HTERT RPE-1 (cell line): Measurements from ENCODE around the gene FKBP2.

Experiments
- in situ Hi-C: fragments of 300-500 bp; cut with MboI; formaldehyde crosslinking; loops from 4 replicates; pipeline ENCODE4 v1.14.3; 2020; ENCODE audit warnings: low sequenced_read_pairs

The FKBP2 gene

DNA sequence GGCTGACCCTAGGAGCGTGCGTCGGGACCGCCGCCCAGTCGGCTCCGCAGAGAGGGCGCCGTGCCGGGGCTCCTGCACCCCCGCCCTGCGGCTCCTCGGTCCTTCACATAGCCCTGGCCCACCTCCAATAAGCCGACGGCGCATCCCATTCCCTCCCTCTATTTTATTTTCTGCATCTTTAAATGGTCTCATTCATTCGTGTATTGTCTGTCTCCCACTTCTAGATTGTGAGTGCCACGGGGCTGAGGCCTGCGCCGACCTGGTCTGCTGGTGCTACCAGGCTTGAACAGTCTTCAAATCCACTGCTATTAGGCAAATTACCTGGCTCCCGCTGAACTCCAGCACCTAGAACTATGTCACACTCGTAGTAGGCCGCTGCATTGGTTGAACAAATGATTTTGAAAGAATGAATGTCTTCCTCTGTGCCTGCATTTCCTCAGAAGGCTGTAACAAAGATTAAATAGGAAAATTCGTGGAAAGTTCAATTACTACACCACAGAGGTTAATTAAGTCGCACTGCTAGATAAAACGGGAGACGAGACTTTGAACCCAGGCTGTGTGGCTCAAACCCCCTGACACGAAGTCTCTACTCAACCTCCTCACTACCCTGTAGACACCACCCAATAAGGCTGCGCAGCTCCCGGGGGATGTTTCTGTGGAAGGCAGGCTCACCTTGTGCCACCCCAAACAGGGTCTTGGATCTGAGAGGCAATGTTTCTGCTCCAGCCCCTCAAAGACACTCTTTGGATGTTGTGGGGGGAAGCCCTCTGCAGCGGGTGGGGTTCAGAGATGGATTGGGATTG lies 7.0 kb downstream of the FKBP2 start:
- in situ Hi-C loops = no loop called here

DNA sequence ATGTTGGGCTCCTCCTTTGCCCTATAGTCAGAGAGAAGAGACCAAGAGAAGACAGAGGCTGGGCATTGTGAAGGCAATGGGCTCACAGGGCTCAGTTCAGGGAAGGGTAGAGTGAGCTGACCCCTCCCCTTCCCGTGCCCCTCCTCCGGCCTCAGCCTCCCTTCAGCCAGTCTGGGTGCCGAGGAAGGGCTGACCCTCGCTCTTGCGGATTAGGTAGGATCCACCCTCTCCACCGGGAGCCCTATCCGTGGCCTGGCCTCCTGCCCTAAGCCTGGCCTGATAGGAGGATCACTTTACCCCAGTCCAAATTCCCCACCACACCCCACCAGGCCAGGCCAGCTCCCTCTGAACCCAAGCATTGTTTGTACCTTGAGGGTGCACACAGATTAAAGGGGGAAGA lies 7.7 kb downstream of the FKBP2 start:
- in situ Hi-C loops = no loop called here

DNA sequence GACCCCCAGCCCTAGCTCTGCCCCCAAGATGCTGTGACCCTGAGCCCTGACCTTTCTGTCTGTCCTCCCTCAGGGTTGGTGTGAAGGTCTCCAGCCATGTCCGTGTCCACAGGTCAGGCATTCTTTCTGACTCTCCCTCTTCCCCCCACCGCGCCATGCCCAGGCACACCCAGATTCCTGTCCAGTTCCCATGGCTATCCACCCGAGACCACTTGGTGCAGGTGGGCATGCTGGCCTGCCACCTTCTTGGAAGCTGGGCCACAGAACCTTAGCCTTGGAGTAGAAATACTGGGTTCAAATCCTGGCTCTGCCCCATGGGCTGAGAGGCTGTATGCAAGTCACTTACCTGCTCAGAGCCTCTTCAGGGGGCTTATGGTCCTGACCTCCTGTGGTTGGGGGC lies 8.1 kb downstream of the FKBP2 start:
- in situ Hi-C loops = no loop called here

DNA sequence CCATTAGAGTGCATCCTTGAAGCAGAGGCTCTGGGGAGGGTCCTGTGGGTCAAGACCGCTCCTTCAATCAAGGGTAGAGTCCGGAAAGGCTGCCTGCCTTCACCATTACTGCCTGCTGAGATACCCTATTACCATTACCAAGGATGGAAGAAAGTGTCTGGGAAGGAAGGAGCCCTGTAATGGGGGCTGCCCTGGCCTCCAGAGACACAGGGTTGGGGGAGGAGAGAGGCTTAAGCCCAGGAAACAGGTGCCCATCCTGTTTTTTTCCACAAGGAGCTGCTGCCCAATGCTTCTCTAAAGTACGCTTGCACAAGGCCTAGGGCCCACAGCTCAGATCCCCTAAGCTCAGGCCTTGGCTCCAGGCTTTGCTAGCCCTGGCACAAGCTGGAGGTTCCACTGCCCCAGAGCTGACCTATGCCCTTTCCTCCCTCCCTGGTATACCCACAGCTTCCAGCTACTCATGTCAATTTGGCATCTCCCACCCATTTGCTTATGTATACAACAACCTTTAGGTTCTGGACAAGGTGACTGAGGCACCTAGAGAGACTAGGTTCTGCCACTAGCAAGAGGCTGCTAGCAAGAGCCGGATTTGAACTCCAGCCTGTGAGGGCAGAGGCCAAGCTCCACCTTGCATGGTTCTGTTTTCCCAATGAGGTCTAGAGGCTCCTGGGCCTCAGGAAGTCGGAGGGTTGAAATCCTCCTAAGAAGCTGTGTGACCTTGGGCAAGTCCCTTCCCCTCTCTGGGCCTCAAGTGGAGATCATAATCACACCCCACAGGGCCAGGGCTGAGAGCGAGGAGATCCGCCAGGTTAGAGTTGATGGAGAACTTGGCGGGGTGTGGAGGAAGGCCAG lies 8.9 kb downstream of the FKBP2 start:
- in situ Hi-C loops = no loop called here

DNA sequence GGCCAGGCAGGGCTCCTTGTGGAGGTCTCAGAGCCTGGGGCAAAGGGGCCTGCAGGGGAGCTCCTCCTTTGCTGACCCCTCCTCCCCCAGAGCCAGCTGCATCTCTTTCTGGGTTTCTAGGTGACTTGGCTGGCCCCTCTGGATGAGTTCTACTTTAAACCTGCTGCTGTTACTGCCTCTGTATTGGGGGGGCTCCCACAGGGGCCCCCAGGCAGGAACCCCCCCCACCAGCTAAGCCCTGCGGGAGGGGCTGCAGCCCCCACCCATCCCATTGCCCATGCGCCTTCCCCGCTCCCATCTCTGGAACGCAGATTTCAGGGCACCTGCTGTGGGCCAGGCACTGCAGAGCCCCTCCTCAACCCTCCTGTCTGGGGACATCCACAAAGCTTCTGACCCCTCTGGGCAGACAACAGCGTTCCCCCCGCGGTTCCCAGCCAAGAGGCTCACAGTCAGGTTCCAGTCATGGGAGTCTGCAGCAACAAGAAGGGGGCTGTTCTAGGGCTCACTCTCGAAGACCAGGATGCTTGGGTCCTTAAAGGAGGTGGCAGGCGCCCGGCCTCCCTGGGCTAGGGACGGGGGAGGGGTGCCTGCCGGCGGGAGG lies 9.6 kb downstream of the FKBP2 start:
- in situ Hi-C loops = no loop called here

DNA sequence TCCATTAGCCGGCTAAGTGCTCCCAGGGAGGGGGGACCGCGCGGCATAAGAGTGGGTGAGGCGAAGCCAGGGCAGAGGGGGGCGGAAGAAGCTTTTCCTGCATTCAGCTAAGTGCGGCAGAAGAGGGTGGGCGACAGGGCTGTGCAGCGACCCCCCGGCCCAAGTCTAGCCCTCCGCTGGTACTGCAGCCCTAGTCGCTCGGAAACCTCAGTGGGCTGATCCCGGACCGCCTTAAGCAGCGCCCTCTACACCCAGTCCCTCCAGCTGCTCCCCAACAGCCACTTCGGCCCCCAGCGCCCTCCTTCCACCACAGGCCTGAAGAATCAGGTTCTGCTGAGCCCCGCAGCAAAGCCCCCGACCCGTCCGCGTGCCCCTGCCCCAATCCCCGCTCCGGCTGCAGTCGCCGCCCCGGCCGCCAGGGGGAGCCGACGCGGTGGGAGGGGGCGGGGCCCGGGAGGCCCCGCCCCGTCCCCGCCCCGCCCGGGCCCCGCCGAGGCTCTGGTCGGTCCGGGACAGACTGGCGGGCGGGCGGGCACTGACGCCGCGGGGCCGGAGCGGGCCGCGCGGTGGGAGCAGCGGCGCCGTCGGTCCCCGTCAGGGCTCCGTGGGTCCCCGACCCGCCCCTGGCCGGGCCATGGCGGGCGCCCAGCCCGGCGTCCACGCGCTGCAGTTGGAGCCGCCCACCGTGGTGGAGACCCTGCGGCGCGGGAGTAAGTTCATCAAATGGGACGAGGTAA lies 10.3 kb downstream of the FKBP2 start, which contains the start of gene PLCB3:
Gene PLCB3 (plus strand): TSS at position 515 of the 737 bp plus-strand sequence. CDS start 120 bp downstream, at position 635.
- in situ Hi-C loops = no loop called here

DNA sequence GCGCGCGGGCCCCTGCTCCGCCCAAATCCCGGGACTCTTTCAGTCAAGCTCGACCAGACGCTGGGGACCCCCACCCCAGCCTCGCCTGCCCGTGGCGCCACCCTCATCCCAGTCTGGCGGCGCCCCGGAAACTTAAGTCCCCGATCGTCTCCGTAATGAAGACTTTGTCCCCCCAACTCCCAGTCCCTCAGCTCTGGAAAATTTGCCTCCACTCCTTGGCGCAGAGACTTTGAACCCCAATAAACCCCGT lies 10.8 kb downstream of the FKBP2 start:
- in situ Hi-C loops = no loop called here

DNA sequence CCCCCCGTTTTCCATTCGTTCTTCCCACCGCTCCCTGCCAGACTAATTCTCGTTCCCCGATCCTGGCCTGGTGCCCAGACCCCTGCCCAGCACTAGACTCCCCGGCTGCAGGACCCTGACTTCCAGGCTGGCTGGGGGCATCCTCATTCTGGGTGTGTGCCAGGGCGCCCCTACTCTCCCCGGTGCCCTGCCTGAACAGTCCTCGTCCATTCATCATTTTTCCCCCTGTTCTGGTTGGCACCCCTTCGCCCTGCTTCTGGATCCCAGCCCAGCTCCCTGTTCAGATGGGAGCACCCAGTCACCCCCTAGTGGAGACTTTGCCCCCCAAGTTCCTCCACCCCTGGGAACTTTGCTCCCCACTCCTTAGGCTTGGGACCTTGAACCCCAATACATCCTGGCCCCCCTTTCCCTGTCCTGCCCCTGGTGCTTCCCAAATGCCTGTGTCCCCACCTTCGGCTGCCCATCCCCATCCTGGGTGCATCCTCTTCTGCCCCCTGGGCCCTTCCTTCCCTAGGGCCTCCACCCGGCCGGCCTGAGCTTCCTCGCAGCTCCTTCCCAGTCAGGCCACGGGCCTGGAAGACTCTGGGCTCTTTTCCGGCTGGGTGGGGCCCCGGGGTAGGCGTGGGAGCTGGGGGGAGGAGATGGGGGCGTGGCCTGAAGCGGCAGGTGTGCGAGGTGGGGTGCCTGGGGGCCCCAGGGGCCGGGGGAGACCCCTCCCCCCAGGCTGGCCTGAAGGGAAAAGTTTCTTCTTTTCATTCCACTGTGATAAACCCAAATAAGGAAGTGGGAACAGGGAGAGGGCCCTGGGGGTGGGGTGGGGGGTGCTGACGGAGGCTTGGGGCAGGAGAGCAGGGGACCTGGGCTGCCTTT lies 11.3 kb downstream of the FKBP2 start:
- in situ Hi-C loops = no loop called here

DNA sequence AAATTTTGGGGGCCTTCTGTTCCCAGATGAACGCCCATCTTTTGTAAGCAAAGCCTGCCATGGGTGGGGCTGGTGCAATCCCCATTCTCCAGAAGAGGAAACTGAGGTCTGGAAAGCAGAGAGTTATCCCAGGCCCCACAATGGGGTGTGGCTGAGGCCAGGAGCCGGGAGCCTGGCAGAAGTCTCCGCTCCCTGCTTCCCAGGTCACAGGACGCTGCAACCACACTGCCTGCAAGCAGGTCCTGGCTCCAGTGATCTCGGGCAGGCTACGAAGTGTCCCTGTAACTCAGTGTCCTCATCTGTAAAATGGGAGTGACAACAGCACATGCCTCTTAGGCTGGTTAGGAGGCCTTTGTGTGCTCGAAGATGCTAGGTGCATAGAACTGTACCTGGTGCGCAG lies 12.1 kb downstream of the FKBP2 start:
- in situ Hi-C loops = no loop called here

DNA sequence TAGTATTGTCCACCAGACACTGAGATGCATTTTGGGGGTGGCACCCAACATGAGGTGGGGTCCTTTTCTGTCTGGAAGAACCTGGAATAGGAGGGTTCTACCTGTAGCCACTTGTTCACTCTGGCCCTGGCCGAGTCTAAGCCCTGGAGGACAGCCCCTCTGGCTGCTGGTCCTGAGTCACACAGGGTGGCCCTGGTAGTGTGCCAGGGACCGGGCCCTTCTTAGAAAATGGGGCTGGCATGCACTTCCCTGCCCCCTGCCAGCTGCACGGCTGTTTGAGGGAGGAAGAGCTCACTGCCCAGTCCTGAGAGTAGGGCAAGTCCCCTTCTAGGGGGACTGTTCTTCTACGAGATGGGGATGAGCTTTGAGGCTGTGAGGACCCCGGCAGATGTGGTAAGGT lies 12.6 kb downstream of the FKBP2 start:
- in situ Hi-C loops = no loop called here

DNA sequence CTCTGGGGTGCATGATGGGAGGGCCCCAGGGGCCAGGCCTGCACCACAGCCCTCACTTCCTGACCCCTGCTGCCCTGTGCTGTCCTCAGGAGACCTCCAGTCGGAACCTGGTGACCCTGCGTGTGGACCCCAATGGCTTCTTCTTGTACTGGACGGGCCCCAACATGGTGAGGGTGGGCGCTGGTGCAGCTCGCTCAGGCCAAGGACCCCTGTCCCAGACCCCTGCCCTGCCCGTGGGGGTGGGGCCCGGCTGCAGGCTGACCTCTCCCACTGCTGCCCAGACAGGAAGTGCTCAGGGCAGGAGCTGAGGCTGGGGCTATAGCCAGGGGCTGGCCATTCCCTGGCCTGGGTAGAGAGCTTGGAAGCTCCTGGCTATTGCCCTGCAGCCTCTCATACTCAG lies 13.4 kb downstream of the FKBP2 start:
- in situ Hi-C loops = no loop called here

DNA sequence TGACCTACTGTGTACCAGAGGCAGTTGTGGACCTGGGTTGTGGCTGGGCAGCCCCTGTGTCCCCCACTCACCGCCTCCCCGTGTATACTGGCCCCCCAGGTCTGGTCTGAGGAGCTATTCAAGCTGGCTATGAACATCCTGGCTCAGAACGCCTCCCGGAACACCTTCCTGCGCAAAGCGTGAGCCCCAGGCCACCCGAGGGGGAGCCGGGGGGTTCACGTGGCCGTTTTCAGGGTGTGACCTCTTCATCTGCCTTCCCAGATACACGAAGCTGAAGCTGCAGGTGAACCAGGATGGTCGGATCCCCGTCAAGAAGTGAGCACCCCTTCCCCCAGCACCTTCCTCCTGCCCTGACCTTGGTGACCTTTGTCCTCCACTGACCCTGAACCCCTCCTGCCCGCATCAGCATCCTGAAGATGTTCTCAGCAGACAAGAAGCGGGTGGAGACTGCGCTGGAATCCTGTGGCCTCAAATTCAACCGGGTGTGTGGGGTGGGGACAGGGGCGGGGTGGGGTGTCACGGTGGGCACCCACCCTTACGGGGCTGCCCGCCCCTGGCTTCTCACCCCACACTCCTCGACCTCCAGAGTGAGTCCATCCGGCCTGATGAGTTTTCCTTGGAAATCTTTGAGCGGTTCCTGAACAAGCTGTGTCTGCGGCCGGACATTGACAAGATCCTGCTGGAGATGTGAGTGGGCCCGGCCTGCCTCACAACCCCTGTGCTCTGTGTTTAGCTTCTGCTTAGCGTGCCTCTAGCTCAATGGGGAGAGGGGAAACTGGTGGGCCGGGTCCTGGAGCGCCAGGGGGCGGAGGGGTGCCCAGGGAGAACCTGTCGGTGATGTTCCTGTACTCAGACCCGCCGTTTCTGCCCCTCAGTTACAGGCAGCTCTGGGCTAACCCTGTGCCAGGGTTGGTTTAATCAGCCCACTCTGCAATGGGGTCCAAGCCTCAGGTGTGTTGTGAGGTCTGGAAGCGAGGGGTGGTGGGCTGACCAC lies 14.5 kb downstream of the FKBP2 start:
- in situ Hi-C loops = no loop called here

DNA sequence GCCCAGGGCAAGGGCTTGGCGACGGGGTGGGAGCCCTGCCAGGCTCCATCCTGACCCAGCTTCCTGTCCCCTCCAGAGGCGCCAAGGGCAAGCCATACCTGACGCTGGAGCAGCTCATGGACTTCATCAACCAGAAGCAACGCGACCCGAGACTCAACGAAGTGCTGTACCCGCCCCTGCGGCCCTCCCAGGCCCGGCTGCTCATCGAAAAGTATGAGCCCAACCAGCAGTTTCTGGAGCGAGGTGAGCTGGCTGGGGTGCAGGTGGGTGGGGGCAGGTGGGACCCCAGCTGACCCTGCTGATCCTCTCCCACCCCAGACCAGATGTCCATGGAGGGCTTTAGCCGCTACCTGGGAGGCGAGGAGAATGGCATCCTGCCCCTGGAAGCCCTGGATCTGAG lies 15.4 kb downstream of the FKBP2 start:
- in situ Hi-C loops = no loop called here

DNA sequence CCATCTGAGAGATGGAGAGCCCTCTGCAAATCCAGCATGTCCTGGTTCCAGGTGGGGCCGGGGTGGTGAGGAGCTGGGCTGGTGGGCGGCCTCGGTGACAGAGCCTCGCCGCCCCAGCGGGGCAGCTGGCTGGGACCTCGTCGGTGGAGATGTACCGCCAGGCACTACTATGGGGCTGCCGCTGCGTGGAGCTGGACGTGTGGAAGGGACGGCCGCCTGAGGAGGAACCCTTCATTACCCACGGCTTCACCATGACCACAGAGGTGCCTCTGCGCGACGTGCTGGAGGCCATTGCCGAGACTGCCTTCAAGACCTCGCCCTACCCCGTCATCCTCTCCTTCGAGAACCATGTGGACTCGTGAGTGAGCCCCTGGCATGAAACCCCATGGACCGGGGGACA lies 17.5 kb downstream of the FKBP2 start:
- in situ Hi-C loops = no loop called here

DNA sequence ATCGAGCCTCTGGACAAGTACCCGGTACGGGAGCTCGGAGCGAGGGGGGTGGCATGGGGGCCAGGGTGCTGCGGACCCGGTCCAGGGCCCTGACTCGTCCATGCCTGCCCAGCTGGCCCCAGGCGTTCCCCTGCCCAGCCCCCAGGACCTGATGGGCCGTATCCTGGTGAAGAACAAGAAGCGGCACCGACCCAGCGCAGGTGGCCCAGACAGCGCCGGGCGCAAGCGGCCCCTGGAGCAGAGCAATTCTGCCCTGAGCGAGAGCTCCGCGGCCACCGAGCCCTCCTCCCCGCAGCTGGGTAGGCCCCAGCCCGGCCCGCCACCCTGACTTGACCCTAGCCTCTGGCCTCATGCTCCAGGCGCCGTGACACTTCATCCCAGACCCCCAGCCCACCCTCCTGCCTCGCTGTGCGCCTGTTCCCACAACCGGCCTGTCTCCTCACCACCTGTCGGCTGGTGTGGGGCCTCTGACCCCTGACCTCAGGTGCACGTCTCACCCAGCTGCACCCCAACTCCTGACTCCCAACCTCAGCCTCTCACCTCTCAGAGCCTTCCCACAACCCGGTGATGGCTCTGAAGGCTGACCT lies 18.1 kb downstream of the FKBP2 start:
- in situ Hi-C loops = no loop called here

DNA sequence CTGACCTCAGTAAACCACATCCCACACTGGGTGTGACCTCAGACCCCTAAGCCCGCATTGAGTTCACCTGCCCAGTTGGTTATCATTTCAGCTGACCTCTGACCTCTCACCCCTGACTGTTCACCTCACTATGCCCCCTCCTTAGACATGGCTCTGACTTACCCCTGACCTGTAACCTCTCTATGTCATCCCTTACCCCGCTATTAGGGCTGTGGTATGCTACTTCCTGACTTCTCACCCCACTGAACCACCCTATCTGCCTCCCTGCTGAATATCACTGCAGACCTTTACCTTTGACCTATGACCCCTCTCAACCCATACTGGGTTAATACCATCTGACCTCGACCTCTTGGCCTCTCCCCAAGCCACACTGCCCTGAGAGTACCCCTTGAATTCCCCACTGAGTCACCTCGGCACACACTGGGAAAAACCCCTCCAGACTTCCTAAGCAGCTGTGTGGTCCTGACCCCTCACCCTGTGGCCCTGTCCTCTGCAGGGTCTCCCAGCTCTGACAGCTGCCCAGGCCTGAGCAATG lies 18.7 kb downstream of the FKBP2 start:
- in situ Hi-C loops = no loop called here

DNA sequence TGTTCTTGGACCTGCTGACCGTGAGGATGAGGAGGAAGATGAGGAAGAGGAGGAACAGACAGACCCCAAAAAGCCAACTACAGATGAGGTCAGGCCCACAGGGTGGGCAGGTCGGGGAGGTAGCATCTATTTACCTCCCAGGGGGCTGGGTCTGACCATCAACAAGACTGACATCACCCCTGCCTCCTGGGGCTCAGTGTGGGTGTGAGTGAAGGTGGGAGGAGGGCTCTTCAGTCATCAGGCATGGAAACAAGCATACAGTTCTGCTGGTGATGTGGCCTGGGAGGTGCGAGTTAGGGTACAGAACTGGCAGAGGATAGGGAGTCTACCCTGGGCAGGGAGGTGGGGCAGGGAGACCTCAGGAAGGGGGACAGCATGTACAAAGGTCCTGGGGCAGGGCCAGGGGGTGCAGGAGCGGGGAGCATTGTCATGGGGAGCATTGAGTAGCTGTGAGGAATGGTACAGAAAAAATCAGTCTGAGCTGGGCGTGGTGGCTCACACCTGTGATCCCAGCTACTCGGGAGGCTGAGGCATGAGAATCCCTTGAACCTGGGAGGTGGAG lies 19.3 kb downstream of the FKBP2 start:
- in situ Hi-C loops = no loop called here

DNA sequence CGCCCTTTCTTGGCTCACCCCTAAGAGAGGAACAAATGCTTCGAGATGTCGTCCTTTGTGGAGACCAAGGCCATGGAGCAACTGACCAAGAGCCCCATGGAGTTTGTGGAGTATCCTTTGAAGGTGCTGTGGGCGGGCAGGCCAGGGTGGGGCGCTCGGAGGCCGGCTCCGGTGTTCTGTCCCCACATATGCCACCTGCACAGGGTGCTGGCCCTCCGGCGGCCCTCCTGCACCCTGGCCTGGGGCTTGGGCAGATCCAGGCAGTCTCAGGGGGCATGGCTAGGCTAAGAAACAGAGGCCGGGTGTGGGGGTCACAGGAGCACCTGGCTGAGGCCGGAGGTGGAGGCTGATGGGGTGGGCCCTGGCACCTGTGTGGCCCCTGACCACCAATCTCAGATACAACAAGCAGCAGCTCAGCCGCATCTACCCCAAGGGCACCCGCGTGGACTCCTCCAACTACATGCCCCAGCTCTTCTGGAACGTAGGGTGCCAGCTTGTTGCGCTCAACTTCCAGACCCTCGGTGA lies 20.7 kb downstream of the FKBP2 start:
- in situ Hi-C loops = no loop called here
